Brain microvascular endothelial cell (primary cell): ENCODE measurements around the gene GPR68.
A peak's percentile ranks its signal among the peaks of the same experiment; 100 is the strongest.
"Not testable (repeated sequence)": the region's sequence is repeated elsewhere in the genome, so short reads cannot be mapped to it uniquely, and the experiment has no call there.

ENCODE experiments used
- DNase-seq: peaks from one replicate; pipeline ENCODE4 v3.0.0-alpha.2; 2020
- H3K27ac ChIP-seq: fragments of 250-450 bp; sonication (Bioruptor Pico); 2 replicates; pipeline ENCODE4 v1.5.1; 2020; ENCODE audit warnings: mild to moderate bottlenecking, moderate library complexity
- H3K27me3 ChIP-seq: fragments of 250-450 bp; sonication (Bioruptor Pico); replicated peaks from 2 replicates; pipeline ENCODE4 v1.5.1; 2020; ENCODE audit warnings: mild to moderate bottlenecking
- H3K36me3 ChIP-seq: fragments of 250-450 bp; sonication (Bioruptor Pico); replicated peaks from 2 replicates; pipeline ENCODE4 v1.5.1; 2020; ENCODE audit warnings: mild to moderate bottlenecking
- H3K4me3 ChIP-seq: 2 replicates; pipeline ENCODE4 v1.5.1; 2011; ENCODE audit warnings: low read depth, mild to moderate bottlenecking, control low read depth, low read length, moderate library complexity
- in situ Hi-C: cut with HindIII; loops from 2 replicates; pipeline ENCODE4 v1.10.0; 2017; ENCODE audit warnings: low sequenced_read_pairs, low pct_ligation_motif_present
- TF ChIP-seq, protein P1 (sequence below): IDR thresholded peaks from 2 replicates; pipeline ENCODE4 v1.5.1; 2011; ENCODE audit warnings: low read depth, mild to moderate bottlenecking, moderate library complexity, low read length, control low read depth, inconsistent platforms; ENCODE audit errors: missing control alignments

The GPR68 gene

DNA sequence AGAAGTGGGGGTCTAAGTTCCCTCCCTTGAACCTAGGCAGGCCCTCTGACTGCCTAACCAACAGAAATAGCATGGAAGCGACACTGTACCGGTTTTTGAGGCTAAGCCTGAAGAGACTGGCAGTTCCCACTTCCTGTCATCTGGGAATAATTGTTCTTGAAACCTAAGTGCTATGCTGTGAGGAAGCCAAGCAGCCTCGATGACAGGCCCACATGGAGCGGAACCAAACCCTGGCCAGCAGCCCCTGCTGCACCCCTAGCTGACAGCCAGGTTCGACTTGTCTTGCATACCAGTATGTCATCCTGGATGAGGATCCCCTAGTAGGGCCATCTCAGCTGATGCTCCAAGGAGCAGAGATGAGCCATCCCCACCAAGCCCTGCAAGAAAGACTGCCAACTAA is 6.4 kb upstream of the GPR68 start:
- in situ Hi-C loops, result no loop called here

DNA sequence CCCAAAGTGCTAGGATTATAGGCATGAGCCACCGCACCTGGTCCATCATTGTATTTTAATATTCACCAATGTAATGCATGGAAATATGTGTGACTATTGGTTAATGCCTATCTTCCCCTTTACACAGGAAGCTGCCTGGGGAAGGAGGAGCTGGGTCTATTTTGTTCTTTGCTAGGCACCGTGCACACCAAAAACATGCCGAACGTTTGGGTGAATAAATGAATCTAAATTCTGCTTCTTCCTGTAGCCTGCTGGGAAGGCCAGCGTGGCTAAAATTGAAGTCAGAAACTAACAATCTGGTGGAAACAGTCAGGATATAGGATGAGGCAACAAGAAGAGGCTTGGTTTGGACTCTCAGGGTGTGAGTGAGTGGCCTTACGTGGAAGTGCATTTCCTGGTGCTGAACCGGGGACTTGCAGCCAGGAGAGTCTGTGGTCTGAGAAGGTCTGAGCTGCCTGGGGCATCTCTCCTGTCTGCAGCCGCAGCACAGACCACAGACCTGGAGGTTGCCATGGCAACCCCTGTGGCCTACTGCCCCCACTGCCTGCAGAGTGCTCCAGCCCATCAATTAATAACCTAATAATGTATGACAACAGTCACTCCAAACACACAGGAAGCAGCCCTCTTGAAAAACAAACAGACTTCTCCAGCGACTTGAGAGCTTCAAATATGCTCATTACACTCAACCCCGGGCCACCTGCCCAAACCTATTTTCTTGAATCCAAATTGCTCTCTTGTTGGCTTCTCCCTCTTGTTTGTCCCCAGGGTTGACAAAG is 5.5 kb upstream of the GPR68 start:
- Histone ChIP-seq H3K27ac (no peak overlapping the region), H3K36me3 (no peaks in the 10 kb centered on the region), H3K4me3 (no peak overlapping the region), H3K27me3 (no peaks in the 10 kb centered on the region)
- no peak for DNase-seq
- in situ Hi-C loops, result no loop called here
- TF ChIP-seq, protein P1, sequence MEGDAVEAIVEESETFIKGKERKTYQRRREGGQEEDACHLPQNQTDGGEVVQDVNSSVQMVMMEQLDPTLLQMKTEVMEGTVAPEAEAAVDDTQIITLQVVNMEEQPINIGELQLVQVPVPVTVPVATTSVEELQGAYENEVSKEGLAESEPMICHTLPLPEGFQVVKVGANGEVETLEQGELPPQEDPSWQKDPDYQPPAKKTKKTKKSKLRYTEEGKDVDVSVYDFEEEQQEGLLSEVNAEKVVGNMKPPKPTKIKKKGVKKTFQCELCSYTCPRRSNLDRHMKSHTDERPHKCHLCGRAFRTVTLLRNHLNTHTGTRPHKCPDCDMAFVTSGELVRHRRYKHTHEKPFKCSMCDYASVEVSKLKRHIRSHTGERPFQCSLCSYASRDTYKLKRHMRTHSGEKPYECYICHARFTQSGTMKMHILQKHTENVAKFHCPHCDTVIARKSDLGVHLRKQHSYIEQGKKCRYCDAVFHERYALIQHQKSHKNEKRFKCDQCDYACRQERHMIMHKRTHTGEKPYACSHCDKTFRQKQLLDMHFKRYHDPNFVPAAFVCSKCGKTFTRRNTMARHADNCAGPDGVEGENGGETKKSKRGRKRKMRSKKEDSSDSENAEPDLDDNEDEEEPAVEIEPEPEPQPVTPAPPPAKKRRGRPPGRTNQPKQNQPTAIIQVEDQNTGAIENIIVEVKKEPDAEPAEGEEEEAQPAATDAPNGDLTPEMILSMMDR, result peak; percentile 27

More for the DNA sequence above, 6.4 kb upstream of the GPR68 start:
- no peak overlapping the region for H3K27ac ChIP-seq
- DNase-seq, result no peak
- no peak overlapping the region for H3K4me3 ChIP-seq
- no peaks in the 10 kb centered on the region for H3K36me3 ChIP-seq
- no peaks in the 10 kb centered on the region for H3K27me3 ChIP-seq
- TF ChIP-seq, protein P1, result no peak

DNA sequence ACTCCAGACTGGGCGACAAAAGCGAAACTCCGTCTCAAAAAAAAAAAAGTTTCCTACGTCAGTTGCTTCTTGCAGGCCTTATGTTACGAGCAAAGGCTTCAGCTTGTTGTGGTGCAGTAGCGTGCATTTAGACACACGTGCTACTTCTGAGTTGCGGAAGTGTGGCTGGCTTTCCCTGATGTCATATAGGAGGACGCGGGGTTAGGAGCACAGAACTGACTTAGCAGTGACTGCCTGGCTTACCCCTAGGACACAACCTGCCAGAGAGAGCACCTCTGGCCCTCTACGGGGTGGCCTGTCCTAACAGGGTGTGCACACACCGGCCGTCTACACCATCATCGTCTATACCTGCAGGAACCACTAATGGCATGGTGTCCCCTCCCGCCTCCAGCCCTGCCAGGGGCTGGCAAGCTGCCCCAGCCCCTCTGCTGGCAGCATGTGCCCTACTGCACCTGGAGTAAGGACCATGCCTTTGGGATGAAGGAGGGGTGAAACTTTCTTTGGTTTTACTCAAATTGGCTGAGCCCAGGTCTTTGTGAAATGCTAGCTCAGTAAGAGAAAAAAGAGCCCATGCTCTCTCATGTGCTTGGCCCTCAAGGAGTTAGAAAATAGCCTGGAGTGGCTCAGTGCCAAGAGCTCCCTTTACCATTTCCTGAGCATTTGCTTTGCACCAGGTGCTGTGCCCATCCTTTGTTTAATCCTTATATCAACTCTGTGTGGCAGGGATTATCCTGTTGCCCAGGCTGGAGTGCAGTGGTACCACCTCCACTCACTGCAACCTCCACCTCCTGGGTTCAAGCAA is 1.7 kb upstream of the GPR68 start:
- TF ChIP-seq, protein P1, result no peak
- no peak overlapping the region for H3K27ac ChIP-seq
- DNase-seq, result no peak
- in situ Hi-C loops, result no loop called here
- H3K27me3 ChIP-seq, result no peaks in the 10 kb centered on the region
- no peak overlapping the region for H3K4me3 ChIP-seq
- H3K36me3 ChIP-seq, result no peaks in the 10 kb centered on the region

DNA sequence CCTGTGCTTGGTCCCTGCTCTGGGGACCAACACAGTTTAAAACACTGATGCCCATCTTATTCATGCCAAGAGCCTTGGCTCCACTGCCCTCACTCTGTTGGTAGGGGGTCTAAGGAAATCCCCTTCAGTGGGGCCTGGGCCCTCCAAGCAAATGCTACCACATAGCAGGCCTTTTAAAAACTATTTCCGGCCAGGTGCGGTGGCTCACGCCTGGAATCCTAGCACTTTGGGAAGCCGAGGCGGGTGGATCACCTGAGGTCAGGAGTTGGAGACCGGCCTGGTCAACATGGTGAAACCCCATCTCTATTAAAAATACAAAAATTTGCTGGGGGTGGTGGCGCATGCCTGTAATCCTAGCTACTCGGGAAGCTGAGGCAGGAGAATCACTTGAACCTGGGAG is 1.1 kb upstream of the GPR68 start:
- in situ Hi-C loops, H3K36me3 ChIP-seq, H3K27ac ChIP-seq, DNase-seq, H3K27me3 ChIP-seq, H3K4me3 ChIP-seq: not testable (repeated sequence)

DNA sequence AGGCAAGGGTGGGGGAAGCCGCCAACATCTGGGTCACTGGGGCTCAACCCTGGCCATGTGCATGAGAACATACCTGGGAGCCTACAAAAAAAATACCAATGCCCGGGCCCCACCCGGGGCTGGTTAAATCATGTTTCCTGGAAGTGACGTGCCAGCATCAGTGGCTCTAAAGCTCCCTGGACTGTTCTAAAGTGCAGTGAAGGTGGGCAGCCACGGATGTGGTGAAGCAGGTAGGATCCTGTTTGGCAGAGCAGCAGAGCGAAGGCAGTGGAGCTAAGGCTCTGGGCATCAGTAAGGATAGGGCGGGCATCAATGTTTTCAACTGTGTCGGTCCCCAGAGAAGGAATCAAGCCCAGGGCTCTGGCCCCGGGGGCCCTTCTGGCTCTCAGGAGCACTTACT is 525 bp upstream of the GPR68 start:
- no peak for DNase-seq
- Histone ChIP-seq H3K36me3 (no peaks in the 10 kb centered on the region), H3K27ac (no peak overlapping the region), H3K27me3 (no peaks in the 10 kb centered on the region), H3K4me3 (no peak overlapping the region)
- in situ Hi-C loops, result no loop called here
- TF ChIP-seq, protein P1, result no peak

DNA sequence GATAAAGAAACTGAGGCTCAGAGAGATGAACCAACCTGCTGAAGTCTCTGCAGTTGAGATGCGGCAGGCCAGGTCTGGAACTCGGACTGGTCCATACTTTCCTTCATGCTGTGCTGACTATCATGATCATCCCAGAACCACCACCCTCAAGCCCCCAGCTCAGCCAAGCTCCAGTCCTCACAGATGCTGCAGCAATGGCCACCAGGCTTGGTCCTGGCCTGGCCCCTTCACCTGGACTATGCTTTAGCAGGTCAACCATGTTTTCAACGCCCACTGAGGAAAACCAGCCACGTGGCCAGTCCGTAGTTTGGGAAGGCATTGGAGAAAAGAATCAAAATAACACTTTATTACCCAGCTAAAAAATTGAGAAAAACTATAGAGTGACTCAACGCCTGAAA is 1.4 kb downstream of the GPR68 start:
- Histone ChIP-seq H3K27ac (no peak overlapping the region), H3K4me3 (no peak overlapping the region), H3K27me3 (no peaks in the 10 kb centered on the region), H3K36me3 (no peaks in the 10 kb centered on the region)
- TF ChIP-seq, protein P1, result no peak
- in situ Hi-C loops, result no loop called here
- no peak for DNase-seq
